ENCODE data around the gene CNTNAP2. TPM values are rescaled to one million over a fixed set of nuclear protein-coding genes. Genes with fewer than 3 reads are reported as not detected.
A peak's percentile ranks its signal among the peaks of the same experiment; 100 is the strongest.
"Not testable (repeated sequence)": the region's sequence is repeated elsewhere in the genome, so short reads cannot be mapped to it uniquely, and the experiment has no call there.

CNTNAP2 gene
- total RNA-seq, 2 donors from 2014 or later: 4.4 to 8.5 TPM

DNA sequence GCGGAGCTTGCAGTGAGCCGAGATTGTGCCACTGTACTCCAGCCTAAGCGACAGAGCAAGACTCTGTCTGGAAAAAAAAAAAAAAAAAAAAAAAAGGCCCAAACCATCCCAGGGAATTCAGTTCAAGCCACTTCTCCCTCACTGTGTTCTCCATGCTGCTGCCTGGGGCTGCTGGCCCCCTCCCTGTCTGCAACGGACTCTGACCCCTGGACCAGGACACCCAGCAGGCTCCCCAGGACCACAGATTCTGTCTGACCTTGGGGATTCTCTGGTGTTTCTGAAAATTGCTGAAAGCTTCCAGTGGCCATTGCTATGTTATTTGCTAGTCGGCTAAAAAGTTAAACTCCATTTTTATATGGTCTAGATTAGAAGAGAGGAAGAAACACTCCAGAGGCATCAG, 2212.3 kb downstream of the CNTNAP2 start:
- Histone ChIP-seq H3K4me3 (no peak overlapping the region), H3K9me3 (no peaks in the 10 kb centered on the region), H3K27me3 (no peaks in the 10 kb centered on the region), H3K27ac (no peak overlapping the region), H3K36me3 (no peaks in the 10 kb centered on the region), H3K4me1 (no peaks in the 10 kb centered on the region), H3K9ac (ENCODE audit: low read depth in 2 of 2, low read length in 2 of 2) (no peak overlapping the region)
- TF ChIP-seq, protein P1, sequence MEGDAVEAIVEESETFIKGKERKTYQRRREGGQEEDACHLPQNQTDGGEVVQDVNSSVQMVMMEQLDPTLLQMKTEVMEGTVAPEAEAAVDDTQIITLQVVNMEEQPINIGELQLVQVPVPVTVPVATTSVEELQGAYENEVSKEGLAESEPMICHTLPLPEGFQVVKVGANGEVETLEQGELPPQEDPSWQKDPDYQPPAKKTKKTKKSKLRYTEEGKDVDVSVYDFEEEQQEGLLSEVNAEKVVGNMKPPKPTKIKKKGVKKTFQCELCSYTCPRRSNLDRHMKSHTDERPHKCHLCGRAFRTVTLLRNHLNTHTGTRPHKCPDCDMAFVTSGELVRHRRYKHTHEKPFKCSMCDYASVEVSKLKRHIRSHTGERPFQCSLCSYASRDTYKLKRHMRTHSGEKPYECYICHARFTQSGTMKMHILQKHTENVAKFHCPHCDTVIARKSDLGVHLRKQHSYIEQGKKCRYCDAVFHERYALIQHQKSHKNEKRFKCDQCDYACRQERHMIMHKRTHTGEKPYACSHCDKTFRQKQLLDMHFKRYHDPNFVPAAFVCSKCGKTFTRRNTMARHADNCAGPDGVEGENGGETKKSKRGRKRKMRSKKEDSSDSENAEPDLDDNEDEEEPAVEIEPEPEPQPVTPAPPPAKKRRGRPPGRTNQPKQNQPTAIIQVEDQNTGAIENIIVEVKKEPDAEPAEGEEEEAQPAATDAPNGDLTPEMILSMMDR (IDR thresholded peaks at IDR 0.05): no peak
- DNase-seq: no peak
- intact Hi-C loops (cut with DNase I): no loop called here

DNA sequence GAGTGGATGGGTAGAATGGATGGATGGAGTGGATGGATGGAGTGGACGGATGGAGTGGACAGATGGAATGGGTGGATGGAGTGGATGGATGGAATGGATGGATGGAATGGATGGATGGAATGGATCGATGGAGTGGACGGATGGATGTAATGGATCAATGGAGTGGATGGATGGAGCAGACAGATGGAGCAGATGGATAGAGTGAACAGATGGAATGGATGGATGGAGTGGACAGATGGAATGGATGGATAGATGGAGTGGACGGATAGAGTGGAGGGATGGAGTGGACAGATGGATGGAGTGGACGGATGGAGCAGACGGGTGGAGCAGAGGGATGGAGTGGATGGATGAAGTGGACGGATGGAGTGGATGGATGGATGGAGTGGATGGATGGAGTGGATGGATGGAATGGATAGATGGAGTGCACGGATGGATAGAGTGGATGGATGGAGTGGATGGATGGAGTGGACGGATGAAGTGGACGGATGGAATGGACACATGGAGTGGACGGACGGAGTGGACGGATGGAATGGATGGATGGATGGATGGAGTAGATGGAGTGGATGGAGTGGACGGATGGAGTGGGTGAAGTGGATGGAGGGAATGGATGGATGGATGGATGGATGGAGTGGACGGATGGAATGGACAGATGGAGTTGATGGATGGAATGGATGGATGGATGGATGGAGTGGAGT, 2213.7 kb downstream of the CNTNAP2 start:
- H3K4me3 ChIP-seq: no peak overlapping the region
- H3K9me3 ChIP-seq: no peaks in the 10 kb centered on the region
- H3K27me3 ChIP-seq: no peaks in the 10 kb centered on the region
- no peaks in the 10 kb centered on the region for H3K36me3 ChIP-seq
- TF ChIP-seq, protein P1 (IDR thresholded peaks at IDR 0.05): no peak
- no peak overlapping the region for H3K27ac ChIP-seq
- H3K9ac ChIP-seq (ENCODE audit: low read depth in 2 of 2, low read length in 2 of 2): no peak overlapping the region
- H3K4me1 ChIP-seq: no peaks in the 10 kb centered on the region
- intact Hi-C loops (cut with DNase I): no loop called here
- no peak for DNase-seq

DNA sequence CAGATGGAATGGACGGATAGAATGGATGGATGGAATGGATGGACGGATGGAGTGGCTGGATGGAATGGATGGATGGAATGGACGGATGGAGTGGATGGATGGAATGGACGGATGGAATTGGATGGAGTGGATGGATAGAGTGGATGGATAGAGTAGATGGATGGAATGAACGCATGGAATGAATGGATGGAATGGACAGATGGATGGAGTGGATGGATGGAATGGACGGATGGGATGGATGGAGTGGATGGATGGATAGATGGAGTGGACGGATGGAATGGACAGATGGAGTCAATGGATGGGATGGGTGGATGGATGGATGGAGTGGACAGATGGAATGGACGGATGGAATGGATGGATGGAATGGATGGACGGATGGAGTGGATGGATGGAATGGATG, 2214.2 kb downstream of the CNTNAP2 start:
- no peaks in the 10 kb centered on the region for H3K4me1 ChIP-seq
- H3K27ac ChIP-seq: no peak overlapping the region
- no peak overlapping the region for H3K4me3 ChIP-seq
- intact Hi-C loops (cut with DNase I): no loop called here
- no peaks in the 10 kb centered on the region for H3K9me3 ChIP-seq
- no peak overlapping the region for H3K9ac ChIP-seq (ENCODE audit: low read depth in 2 of 2, low read length in 2 of 2)
- TF ChIP-seq, protein P1 (IDR thresholded peaks at IDR 0.05): no peak
- no peaks in the 10 kb centered on the region for H3K27me3 ChIP-seq
- DNase-seq: no peak
- H3K36me3 ChIP-seq: no peaks in the 10 kb centered on the region

DNA sequence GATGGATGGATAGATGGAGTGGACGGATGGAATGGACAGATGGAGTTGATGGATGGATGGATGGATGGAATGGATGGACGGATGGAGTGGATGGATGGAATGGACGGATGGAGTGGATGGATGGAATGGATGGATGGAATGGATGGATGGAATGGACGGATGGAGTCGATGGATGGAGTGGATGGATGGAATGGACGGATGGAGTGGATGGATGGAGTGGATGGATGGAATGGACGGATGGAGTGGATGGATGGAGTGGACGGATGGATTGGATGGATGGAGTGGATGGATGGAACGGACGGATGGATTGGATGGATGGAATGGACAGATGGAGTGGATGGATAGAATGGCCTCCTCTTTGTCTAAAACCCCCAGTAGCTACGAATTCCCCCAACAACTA, 2214.9 kb downstream of the CNTNAP2 start:
- H3K9me3 ChIP-seq; H3K36me3 ChIP-seq; H3K9ac ChIP-seq (ENCODE audit: low read depth in 2 of 2, low read length in 2 of 2); H3K27me3 ChIP-seq; H3K4me1 ChIP-seq; intact Hi-C loops (cut with DNase I); H3K4me3 ChIP-seq; H3K27ac ChIP-seq: not testable (repeated sequence)
- peak; percentile 34 for DNase-seq

DNA sequence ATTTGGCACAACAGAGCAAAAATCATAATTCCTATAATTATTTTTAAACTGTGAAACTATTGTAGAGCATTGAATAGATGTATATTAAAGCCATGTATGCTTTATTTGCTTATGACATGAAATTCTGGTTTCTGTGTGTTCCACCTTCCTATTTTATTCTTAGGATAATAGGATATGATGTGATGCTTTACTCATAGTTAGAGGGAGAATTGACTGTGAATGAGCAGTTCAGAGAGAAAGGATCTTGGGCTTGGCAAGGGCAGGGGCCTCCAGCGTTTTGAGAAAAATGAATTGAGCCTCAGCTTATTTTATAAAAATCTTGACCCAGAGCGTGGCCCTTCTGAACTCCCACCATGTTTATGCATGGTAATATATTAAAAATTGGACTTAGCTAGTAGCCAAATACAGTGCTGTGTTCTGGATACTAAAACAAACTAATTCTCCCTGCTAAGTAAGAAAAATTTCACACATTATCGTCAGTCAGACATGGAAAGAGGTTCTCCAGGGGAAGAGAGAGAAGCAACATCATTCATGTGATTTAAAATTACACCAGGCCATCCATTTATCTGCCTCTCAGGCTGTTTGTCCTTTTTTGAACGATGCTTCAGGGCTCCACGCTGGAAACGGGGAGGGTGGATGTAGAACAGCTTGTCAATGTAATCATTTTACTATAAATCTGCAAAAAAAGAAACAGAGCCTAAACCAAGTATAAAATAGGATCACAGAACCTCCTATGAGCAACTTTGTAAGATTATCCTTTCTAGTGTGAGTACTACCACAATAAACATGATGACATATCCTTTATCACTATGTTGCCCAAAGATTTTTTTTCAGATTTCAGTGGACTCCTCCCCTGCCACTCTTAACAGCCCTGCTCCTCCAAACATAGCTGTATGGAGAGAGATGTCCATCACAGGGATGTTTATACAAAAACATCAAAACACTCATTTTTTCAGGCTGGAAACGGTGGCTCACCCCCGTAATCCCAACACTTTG, 2215.9 kb downstream of the CNTNAP2 start:
- H3K9me3 ChIP-seq: no peaks in the 10 kb centered on the region
- no peak overlapping the region for H3K4me3 ChIP-seq
- no peaks in the 10 kb centered on the region for H3K27me3 ChIP-seq
- no peak for DNase-seq
- no peaks in the 10 kb centered on the region for H3K4me1 ChIP-seq
- intact Hi-C loops (cut with DNase I): no loop called here
- H3K9ac ChIP-seq (ENCODE audit: low read depth in 2 of 2, low read length in 2 of 2): no peak overlapping the region
- H3K36me3 ChIP-seq: no peaks in the 10 kb centered on the region
- no peak overlapping the region for H3K27ac ChIP-seq
- TF ChIP-seq, protein P1 (IDR thresholded peaks at IDR 0.05): no peak
